GM12801 (cell line): ENCODE data around the gene EPS15.

Experiments
- TF ChIP-seq, protein P1 (sequence below): IDR thresholded peaks from one replicate; pipeline ENCODE4 v1.5.1; 2011; ENCODE audit warnings: control low read depth; ENCODE audit not compliant: insufficient read length; ENCODE audit errors: extremely low read depth

EPS15 gene

GRCh38 chr1:51444534-51445192 is 74.4 kb downstream of the EPS15 start:
- TF ChIP-seq, protein P1, sequence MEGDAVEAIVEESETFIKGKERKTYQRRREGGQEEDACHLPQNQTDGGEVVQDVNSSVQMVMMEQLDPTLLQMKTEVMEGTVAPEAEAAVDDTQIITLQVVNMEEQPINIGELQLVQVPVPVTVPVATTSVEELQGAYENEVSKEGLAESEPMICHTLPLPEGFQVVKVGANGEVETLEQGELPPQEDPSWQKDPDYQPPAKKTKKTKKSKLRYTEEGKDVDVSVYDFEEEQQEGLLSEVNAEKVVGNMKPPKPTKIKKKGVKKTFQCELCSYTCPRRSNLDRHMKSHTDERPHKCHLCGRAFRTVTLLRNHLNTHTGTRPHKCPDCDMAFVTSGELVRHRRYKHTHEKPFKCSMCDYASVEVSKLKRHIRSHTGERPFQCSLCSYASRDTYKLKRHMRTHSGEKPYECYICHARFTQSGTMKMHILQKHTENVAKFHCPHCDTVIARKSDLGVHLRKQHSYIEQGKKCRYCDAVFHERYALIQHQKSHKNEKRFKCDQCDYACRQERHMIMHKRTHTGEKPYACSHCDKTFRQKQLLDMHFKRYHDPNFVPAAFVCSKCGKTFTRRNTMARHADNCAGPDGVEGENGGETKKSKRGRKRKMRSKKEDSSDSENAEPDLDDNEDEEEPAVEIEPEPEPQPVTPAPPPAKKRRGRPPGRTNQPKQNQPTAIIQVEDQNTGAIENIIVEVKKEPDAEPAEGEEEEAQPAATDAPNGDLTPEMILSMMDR, result no peak

- TF ChIP-seq, protein P1, result no peak
Measured at GRCh38 chr1:51444096-51444495, 75.0 kb downstream of the EPS15 start.

GRCh38 chr1:51443555-51443954 is 75.5 kb downstream of the EPS15 start:
- TF ChIP-seq, protein P1, result no peak

- TF ChIP-seq, protein P1, result no peak
Measured at GRCh38 chr1:51442616-51443015, 76.5 kb downstream of the EPS15 start.

DNA sequence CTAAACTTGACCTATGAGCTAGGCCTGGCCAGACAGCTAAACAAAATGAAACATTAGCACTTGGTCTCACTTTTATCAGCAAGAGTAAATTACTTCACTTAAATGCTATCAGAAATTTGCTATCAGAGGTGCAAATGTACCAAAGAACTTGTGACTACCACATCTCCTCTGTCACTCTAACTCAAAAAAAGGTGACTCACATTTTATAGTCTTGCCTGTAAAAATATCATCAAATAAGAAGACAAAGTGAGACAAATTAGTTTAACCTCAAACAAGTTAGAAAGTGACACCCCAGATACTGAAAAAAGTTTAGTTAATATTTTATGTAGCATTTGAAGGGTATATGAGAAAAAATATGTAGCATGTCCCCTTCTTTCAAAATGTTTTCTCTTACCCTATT is 76.9 kb downstream of the EPS15 start:
- TF ChIP-seq, protein P1, result no peak

DNA sequence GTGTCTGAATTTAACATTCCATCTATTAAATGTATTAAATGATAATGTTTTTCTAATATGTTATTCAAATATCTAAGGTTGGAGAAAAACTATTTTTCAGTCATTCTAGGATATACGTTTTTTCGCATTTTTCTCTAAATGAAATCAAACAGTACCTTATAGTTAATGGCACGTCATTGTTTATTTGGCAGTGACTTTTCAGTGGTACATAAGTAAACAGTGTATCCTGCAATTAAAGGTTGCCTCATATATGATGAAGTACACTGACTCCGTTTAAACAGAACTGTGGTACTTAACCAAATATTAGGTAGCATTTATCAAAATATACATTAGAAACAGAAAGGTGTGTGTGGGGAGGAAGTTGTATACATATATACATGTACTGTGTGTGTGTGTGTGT is 79.2 kb downstream of the EPS15 start:
- TF ChIP-seq, protein P1, result no peak

GRCh38 chr1:51439053-51439452 is 80.0 kb downstream of the EPS15 start:
- TF ChIP-seq, protein P1, result no peak
